SK-N-SH treated with all-trans-retinoic acid at 6 μM for 48 hours (cell line): ENCODE results near the gene GBF1.

Experiments
- ARNTL ChIP-seq: fragments of 450-650 bp; formaldehyde crosslinking; IDR thresholded peaks from 2 replicates; pipeline ENCODE4 v1.5.0; 2020; ENCODE audit warnings: low read depth, mild to moderate bottlenecking, moderate library complexity, borderline replicate concordance
- CREB5 ChIP-seq: fragments of 250-450 bp; sonication (Bioruptor Pico); IDR thresholded peaks from 2 replicates; pipeline ENCODE4 v1.5.1; 2020; ENCODE audit warnings: low read depth, mild to moderate bottlenecking, moderate library complexity
- ESRRG ChIP-seq: fragments of 250-450 bp; sonication (Bioruptor Pico); IDR thresholded peaks from 2 replicates; pipeline ENCODE4 v1.6.1; 2021; ENCODE audit warnings: mild to moderate bottlenecking
- GLIS3 ChIP-seq: fragments of 250-450 bp; sonication (Bioruptor Pico); IDR thresholded peaks from 2 replicates; pipeline ENCODE4 v1.5.0; 2020; ENCODE audit warnings: mild to moderate bottlenecking, moderate library complexity
- ISL1 ChIP-seq: fragments of 250-450 bp; sonication (Bioruptor Pico); IDR thresholded peaks from 2 replicates; pipeline ENCODE4 v2.1.2; 2022; ENCODE audit warnings: mild to moderate bottlenecking, moderate library complexity
- OSR1 ChIP-seq: fragments of 250-450 bp; sonication (Bioruptor Pico); IDR thresholded peaks from 2 replicates; pipeline ENCODE4 v1.8.0; 2022; ENCODE audit warnings: moderate library complexity, mild to moderate bottlenecking, inconsistent platforms
- PATZ1 ChIP-seq: fragments of 250-450 bp; sonication (Bioruptor Pico); IDR thresholded peaks from 2 replicates; pipeline ENCODE4 v1.8.0; 2020; ENCODE audit warnings: mild to moderate bottlenecking, moderate library complexity, borderline replicate concordance
- PPARA ChIP-seq: fragments of 250-450 bp; sonication (Bioruptor Pico); IDR thresholded peaks from 2 replicates; pipeline ENCODE4 v1.5.0; 2020; ENCODE audit warnings: mild to moderate bottlenecking, borderline replicate concordance
- TCF4 ChIP-seq: fragments of 250-450 bp; sonication (Bioruptor Pico); IDR thresholded peaks from 2 replicates; pipeline ENCODE4 v1.8.0; 2021; ENCODE audit warnings: mild to moderate bottlenecking, moderate library complexity, borderline replicate concordance
- TOX ChIP-seq: fragments of 250-450 bp; sonication (Bioruptor Pico); IDR thresholded peaks from 2 replicates; pipeline ENCODE4 v1.8.0; 2021; ENCODE audit warnings: mild to moderate bottlenecking, moderate library complexity, borderline replicate concordance
- ZC3H10 ChIP-seq: fragments of 250-450 bp; sonication (Bioruptor Pico); IDR thresholded peaks from 2 replicates; pipeline ENCODE4 v1.5.1; 2021; ENCODE audit warnings: mild to moderate bottlenecking, moderate library complexity
- ZFP3 ChIP-seq: fragments of 250-450 bp; sonication (Bioruptor Pico); IDR thresholded peaks from 2 replicates; pipeline ENCODE4 v1.5.0; 2020; ENCODE audit warnings: mild to moderate bottlenecking, moderate library complexity
- ZNF565 ChIP-seq: fragments of 450-650 bp; formaldehyde crosslinking; conservative IDR thresholded peaks from 2 replicates; pipeline ENCODE4 v1.5.0; 2020; ENCODE audit warnings: low read depth, mild to moderate bottlenecking, moderate library complexity

GRCh38 chr10:102196893-102197292 lies 48.4 kb upstream of the GBF1 start:
- TF ChIP-seq ZFP3 (no peak), ZNF565 (CRISPR knock-in tag) (no peak), PATZ1 (CRISPR knock-in tag) (no peak), ISL1 (CRISPR knock-in tag) (no peak), GLIS3 (CRISPR knock-in tag) (no peak), ZC3H10 (CRISPR knock-in tag) (no peak), ESRRG (no peak), CREB5 (CRISPR knock-in tag) (no peak), ARNTL (no peak), TCF4 (CRISPR knock-in tag) (no peak), PPARA (CRISPR knock-in tag) (no peak), TOX (CRISPR knock-in tag) (no peak), OSR1 (CRISPR knock-in tag) (no peak)
